AG10803 (cell line): ENCODE results near the gene INMT.

ENCODE experiments used
- DNase-seq: peaks from one replicate; pipeline ENCODE4 v3.0.0; 2010; ENCODE audit warnings: low read depth
- H3K4me3 ChIP-seq: 2 replicates; pipeline ENCODE4 v1.5.1; 2011; ENCODE audit warnings: mild to moderate bottlenecking, low read length, control low read depth
- CTCF ChIP-seq: conservative IDR thresholded peaks from 2 replicates; pipeline ENCODE4 v1.5.1; 2011; ENCODE audit warnings: mild to moderate bottlenecking, low read length, control low read depth, inconsistent platforms

INMT gene

DNA sequence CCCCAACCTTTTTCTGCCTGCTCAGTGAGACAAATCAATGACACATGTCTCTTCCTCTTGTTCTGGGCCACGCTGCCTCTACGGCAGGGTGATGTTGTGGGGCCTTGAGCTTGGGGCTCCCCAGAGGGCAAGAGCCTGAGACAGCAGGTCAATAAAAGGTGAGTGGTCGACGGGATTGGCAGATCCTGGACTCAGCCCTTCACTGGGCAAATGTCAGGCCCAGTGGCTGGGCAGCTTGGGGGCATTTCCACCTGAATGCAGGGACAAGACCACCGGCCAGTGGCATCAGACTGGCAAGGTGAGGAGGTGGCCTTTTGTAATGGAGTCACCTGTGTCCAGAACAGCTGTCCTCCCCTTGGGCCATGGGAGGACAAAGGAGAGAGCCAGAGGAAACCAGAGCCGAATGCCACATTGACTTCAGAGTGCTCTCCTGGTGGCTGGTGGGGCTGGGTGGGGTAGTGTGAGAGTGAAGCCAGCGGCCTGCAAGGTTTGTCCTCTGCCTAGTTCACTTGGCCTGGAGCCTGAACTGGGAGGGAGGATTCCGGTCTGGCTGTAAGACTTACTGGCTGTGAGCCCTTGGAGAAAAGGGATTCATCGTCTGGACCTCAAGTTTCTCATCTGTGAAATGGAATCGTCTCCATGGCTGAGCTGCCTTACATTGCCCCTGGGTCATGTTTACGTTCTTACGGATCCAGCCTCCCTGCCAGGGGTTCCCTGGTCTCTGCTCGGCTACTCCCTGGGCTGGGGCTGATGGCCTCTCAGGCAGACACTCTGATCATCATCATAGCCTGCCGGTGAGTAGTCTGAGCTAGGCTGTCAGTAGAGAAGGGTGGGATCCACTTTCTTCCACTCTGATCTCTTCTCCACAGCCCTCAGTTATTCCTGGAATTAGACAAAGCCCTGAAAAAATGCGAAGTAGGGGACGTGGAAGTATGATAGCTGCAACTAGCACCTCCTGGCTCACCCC is 44.3 kb upstream of the INMT start:
- no peak for DNase-seq
- no peak for TF ChIP-seq CTCF
- H3K4me3 ChIP-seq: no peak overlapping the region

DNA sequence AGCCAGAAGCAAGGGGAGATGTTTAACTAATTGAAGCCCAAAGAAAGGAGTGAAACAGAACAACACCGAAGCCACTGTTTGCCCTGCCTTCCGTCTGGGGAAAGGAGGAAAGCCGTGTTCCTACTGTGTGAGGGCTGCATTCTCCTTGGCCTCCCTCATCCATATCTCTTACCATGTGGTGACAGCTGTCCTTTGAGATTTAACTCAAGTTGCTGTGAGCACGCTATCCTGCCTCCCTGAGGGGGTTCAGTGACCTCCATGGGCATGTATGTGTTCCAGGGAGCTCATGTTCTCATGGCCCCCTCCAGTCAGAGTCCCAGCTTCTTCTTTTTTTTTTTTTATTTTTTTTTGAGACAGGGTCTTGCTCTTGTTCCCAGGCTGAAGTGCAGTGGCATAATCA is 43.5 kb upstream of the INMT start:
- DNase-seq: no peak
- no peak overlapping the region for H3K4me3 ChIP-seq
- no peak for TF ChIP-seq CTCF

GRCh38 chr7:30708983-30709382 is 43.0 kb upstream of the INMT start:
- TF ChIP-seq CTCF: no peak
- no peak overlapping the region for H3K4me3 ChIP-seq
- DNase-seq: peak; percentile 61

- no peak for DNase-seq
- no peak overlapping the region for H3K4me3 ChIP-seq
- no peak for TF ChIP-seq CTCF
These were observed 42.4 kb upstream of the INMT start for GRCh38 chr7:30709549-30709948.

GRCh38 chr7:30710669-30711068 is 41.3 kb upstream of the INMT start:
- no peak overlapping the region for H3K4me3 ChIP-seq
- DNase-seq: no peak
- TF ChIP-seq CTCF: no peak

- DNase-seq: no peak
- no peak overlapping the region for H3K4me3 ChIP-seq
- TF ChIP-seq CTCF: no peak
These were observed 38.5 kb upstream of the INMT start for GRCh38 chr7:30713392-30713791.

GRCh38 chr7:30714129-30714528 is 37.8 kb upstream of the INMT start:
- TF ChIP-seq CTCF: no peak
- DNase-seq: no peak
- H3K4me3 ChIP-seq: no peak overlapping the region
